Myocyte (in vitro differentiated cells): ENCODE measurements around the gene PWP2. TPM values are rescaled to one million over a fixed set of nuclear protein-coding genes. Genes with fewer than 3 reads are reported as not detected.
"Not testable (repeated sequence)": the region's sequence is repeated elsewhere in the genome, so short reads cannot be mapped to it uniquely, and the experiment has no call there.

Experiments used
- DNase-seq: peaks from one replicate; pipeline ENCODE4 v3.0.0-alpha.2; 2012; ENCODE audit warnings: low read depth
- total RNA-seq: library from RNA; depleted of rRNA; stranded (reverse); fragments of >200 nt; gene quantifications from 2 replicates; pipeline ENCODE4 v1.2.3, GENCODE V29; 2014

PWP2 gene
- total RNA-seq, 1 donor from 2014 or later, result 22.6 TPM

GRCh38 chr21:44082648-44083440 lies 24.4 kb upstream of the PWP2 start:
- DNase-seq, result no peak

GRCh38 chr21:44083631-44084291 lies 23.4 kb upstream of the PWP2 start:
- no peak for DNase-seq

GRCh38 chr21:44084496-44085241 lies 22.5 kb upstream of the PWP2 start:
- no peak for DNase-seq

GRCh38 chr21:44085491-44086321 lies 21.5 kb upstream of the PWP2 start:
- no peak for DNase-seq

- no peak for DNase-seq
Measured at GRCh38 chr21:44086636-44087425, 20.4 kb upstream of the PWP2 start.

- DNase-seq, result peak; percentile 3
Measured at GRCh38 chr21:44087426-44088400, 19.5 kb upstream of the PWP2 start.

GRCh38 chr21:44088401-44088780 lies 18.8 kb upstream of the PWP2 start:
- DNase-seq, result no peak

GRCh38 chr21:44089001-44089911 lies 17.9 kb upstream of the PWP2 start:
- no peak for DNase-seq

- DNase-seq, result no peak
Measured at GRCh38 chr21:44090325-44090724, 16.9 kb upstream of the PWP2 start.

- DNase-seq, result no peak
Measured at GRCh38 chr21:44092211-44092610, 15.0 kb upstream of the PWP2 start.

GRCh38 chr21:44093761-44094160 lies 13.4 kb upstream of the PWP2 start:
- no peak for DNase-seq

- DNase-seq, result no peak
Measured at GRCh38 chr21:44094832-44095231, 12.4 kb upstream of the PWP2 start.

GRCh38 chr21:44098507-44098906 lies 8.7 kb upstream of the PWP2 start:
- not testable (repeated sequence) for DNase-seq

- DNase-seq, result not testable (repeated sequence)
Measured at GRCh38 chr21:44098964-44099363, 8.2 kb upstream of the PWP2 start.

- DNase-seq, result not testable (repeated sequence)
Measured at GRCh38 chr21:44107589-44107988, 390 bp downstream of the PWP2 start.

GRCh38 chr21:44113702-44114371 lies 6.6 kb downstream of the PWP2 start:
- not testable (repeated sequence) for DNase-seq

- not testable (repeated sequence) for DNase-seq
Measured at GRCh38 chr21:44122131-44122530, 14.9 kb downstream of the PWP2 start.
